HG03457 (cell line): Measurements from ENCODE around the gene DENND5B.
"Not testable (repeated sequence)": the region's sequence is repeated elsewhere in the genome, so short reads cannot be mapped to it uniquely, and the experiment has no call there.

Source experiments
- ATAC-seq: cut with Tn5 transposase; IDR thresholded peaks from one replicate; pipeline ENCODE4 v1.9.1; 2021; ENCODE audit warnings: moderate number of reproducible peaks; ENCODE audit not compliant: unreplicated experiment

DENND5B gene

GRCh38 chr12:31594681-31595080, 3.7 kb upstream of the DENND5B start:
- ATAC-seq: no peak

DNA sequence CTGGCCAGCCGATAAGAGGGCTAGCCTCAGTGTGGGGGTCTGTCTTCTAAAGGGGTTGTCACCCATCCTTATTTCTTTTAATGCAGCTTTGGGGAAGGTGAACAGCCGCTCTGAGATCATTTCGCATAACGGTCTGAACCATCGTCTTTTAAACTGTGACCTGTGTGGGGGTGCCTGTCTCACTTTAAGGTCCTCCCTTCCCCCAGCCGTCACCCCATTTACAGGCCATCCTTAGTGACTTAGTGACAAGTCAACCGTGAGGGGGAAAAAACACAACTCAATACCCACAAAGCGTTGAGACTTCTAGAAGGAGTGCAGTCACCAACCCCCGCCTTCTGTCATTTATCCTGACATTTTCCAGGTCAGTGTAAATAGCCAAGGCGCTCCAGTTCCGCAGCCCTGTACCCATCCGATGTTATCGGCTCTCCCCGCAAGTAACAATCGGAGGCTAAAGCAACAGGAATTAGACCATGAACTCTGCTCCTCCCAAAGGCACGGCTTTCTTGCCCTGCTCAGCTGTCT, 505 bp upstream of the DENND5B start:
- ATAC-seq: peak; percentile 19

- ATAC-seq: peak; percentile 28
Measured at GRCh38 chr12:31589904-31590641, 863 bp downstream of the DENND5B start.

DNA sequence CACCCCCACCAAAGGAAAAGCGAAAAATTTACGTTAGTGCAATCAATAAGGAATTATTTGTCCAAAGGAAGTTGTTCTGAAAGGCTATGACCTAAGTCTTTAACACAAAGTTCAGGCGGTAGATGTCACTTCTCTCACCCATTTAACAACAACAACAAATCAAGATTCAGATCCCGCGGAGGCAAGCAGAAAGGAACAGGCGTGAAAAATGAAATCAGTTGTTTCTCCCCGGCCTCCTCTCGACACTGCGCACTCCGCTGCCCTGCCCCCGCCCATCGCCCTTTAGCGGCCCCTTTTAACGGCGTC, 1.4 kb downstream of the DENND5B start:
- ATAC-seq: no peak

DNA sequence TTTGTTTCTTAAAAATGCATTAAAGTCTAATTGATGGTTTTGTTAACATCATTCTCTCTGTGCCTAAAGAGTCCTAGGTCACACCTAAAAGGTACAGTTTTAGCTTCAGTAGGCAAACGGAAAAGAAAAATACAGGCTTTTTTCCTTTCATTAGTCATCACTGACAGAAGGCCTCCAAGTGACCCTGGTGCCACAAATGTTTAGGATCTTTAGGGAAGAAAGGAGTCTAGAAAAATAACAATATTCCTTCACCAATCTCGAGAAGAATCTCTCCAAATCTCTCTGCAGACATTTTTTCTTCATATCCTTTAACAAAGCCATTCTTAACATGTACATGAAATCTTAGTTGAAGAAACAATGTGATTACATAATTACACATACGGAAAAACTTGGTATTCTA, 2.0 kb downstream of the DENND5B start:
- no peak for ATAC-seq

GRCh38 chr12:31586728-31587127, 4.2 kb downstream of the DENND5B start:
- ATAC-seq: no peak

DNA sequence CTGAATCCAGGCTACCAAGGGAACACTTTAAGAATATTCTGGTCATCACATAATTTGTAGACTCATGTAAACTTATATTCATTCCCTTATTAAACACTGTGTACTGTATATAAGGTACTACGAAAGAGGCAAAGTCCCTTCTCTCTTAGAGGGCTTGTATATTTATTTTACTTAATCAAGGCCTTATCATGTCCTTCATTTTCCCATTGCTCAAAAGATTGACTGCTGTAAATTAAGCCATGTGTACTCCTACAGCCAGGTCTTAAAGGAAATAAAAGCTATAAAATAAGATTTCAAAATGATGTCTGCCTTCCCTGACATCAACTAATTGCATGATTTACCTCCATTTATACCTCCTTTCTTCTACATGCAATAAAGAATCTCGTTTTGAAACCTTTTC, 5.0 kb downstream of the DENND5B start:
- ATAC-seq: no peak

DNA sequence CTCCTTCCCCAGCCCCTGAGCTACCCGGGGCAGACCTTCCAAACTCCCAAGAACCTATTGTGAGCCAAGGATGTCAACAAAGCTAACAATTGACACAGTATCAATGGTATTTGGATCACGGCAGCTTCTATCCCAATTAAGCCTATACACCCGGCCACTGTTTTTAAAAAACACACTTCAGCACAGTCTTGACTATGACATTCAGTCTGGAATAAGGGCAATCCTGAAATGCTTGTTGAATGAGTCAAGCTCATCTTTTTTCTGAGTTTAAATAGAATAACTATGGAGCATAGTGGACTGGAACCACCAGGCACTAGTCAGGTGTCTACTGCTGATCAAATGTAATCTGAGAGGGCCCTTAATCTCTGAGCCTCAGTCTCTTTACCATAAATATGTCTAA, 5.7 kb downstream of the DENND5B start:
- no peak for ATAC-seq

GRCh38 chr12:31584782-31585181, 6.2 kb downstream of the DENND5B start:
- no peak for ATAC-seq

DNA sequence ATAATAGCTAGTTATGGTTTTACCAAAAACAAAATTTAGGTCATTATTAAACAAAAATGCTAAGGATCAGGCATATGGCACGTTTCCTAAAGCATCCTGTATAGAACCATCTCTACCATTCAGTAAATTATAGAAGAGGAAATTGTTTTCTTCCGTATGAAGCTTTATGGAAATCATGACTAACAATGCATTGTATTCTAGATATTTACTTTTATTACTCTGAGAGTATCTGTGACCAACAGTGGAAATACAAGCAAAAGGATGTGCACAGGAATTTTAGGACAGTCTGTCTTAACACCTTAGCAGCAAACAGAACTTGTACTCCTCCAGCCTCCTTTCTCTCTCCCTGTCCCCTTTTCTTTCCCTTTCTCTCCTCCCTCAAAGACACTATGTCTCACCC, 7.1 kb downstream of the DENND5B start:
- ATAC-seq: no peak

- no peak for ATAC-seq
Measured at GRCh38 chr12:31582155-31582554, 8.8 kb downstream of the DENND5B start.

- ATAC-seq: no peak
Measured at GRCh38 chr12:31578632-31579031, 12.3 kb downstream of the DENND5B start.

DNA sequence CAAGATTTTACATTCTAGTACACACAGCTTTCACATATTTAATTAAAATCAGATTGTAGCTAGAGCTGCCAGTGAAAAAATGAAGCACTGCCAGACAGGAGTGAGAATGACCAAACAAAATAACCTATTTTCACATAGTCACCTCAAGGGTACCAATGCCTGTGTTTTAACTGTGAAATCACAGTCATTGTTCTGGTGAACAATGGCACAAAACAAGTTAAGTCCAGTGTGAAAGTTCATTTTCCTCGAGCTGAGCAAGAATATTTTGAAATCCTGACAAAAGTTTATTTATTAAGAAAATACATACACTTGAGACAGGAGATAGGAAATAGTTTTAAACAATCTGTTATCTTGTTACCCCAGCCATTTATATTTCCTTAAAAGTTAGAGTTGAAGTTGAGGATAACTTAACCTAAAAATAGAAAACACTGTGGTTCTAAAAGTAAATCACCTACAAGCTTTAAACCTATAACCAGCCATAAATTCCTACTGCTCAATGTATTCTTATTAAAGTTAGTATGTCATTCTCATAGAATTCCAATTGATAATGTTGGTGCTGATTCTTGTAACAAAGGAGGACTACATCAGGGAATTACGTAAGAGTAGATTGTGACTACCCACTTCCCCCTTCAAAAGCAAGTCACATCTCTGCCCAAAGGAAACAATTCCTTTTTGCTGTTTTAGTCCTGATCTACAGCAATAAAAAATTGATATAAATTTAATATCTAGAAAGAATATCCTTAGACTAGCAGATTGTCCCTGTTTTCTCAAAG, 15.9 kb downstream of the DENND5B start:
- ATAC-seq: no peak

DNA sequence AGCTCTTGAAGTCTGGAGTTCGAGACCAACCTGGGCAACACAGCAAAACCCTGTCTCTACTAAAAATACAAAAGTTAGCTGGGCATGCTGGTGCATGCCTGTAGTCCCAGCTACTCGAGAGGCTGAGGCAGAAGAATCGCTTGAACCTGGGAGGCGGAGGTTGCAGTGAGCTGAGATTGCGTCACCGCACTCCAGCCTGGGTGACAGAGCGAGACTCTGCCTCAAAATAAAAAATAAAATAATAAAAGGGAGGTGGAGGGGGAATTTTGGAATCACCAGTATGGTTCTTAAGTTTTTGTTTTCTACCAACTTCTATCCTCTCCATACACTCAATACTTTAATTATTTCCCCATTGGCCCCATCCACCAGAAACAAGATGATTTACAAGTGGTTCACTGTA, 16.6 kb downstream of the DENND5B start:
- ATAC-seq: not testable (repeated sequence)

- ATAC-seq: no peak
Measured at GRCh38 chr12:31572900-31573600, 17.9 kb downstream of the DENND5B start.

DNA sequence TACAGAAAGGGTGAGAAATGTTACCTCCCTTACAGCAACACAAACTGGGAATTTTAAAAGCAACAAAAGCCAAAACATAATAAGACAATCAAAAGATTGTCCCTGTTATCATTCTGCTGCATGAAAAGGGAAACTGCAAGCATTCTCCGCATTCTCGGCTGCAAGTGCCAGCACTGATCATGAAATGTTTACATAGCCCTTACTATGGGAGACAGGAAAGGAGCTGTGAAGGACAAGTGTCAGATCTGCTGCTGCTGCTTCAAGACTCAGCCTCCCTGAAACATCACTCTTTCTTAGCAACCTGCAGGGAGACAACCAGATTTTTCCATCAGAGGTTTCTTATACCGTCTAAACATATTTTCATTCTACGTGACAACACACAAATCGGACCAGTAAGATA, 20.1 kb downstream of the DENND5B start:
- no peak for ATAC-seq

GRCh38 chr12:31569517-31569916, 21.4 kb downstream of the DENND5B start:
- ATAC-seq: not testable (repeated sequence)

GRCh38 chr12:31568498-31568897, 22.4 kb downstream of the DENND5B start:
- ATAC-seq: no peak

GRCh38 chr12:31567029-31567428, 23.9 kb downstream of the DENND5B start:
- no peak for ATAC-seq

DNA sequence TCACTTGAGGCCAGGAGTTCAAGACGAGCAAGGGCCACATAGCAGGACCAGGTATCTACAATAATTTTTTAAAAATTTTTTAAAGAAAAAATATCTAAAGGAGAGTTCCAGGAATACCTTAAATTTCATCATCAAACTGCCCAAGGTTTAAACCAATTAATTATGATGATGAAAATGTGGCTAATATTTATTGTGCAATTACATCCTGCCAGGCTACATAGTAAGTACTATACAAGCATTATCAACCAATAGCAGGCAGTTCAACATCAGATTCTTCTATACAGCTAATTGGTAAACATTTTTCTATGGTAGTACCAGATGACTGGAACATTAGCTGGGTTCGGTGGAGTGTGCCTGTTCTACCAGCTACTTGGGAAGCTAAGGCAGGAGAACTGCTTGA, 24.4 kb downstream of the DENND5B start:
- no peak for ATAC-seq

- ATAC-seq: no peak
Measured at GRCh38 chr12:31562594-31563328, 28.2 kb downstream of the DENND5B start.
